Measurements from ENCODE around the gene CREB3L1.

- TF ChIP-seq POLR2A (IDR thresholded peaks at IDR 0.05) (no peak), POLR2AphosphoS5 (IDR thresholded peaks at IDR 0.05) (peak in 2 of 3 donors; percentile 12 to 31)
- TF ChIP-seq, protein P1, sequence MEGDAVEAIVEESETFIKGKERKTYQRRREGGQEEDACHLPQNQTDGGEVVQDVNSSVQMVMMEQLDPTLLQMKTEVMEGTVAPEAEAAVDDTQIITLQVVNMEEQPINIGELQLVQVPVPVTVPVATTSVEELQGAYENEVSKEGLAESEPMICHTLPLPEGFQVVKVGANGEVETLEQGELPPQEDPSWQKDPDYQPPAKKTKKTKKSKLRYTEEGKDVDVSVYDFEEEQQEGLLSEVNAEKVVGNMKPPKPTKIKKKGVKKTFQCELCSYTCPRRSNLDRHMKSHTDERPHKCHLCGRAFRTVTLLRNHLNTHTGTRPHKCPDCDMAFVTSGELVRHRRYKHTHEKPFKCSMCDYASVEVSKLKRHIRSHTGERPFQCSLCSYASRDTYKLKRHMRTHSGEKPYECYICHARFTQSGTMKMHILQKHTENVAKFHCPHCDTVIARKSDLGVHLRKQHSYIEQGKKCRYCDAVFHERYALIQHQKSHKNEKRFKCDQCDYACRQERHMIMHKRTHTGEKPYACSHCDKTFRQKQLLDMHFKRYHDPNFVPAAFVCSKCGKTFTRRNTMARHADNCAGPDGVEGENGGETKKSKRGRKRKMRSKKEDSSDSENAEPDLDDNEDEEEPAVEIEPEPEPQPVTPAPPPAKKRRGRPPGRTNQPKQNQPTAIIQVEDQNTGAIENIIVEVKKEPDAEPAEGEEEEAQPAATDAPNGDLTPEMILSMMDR (IDR thresholded peaks at IDR 0.05) = no peak
Measured at GRCh38 chr11:46272816-46273427, 4.5 kb upstream of the CREB3L1 start.

All from transverse colon (tissue), 4 donors.